Uterus (tissue), 4 donors: ENCODE data around the gene GNAO1. TPM values are rescaled to one million over a fixed set of nuclear protein-coding genes. Genes with fewer than 3 reads are reported as not detected.

Experiments used
- DNase-seq, 2 donors: peaks; one replicate each; pipeline ENCODE4 v3.0.0-alpha.2; 2019 to 2020
- H3K27ac ChIP-seq, 2 donors: fragments of 200-600 bp; sonication (generic); 1 replicate in 1 of 2; 2 replicates in 1 of 2; pipeline ENCODE4 v1.5.1; 2016 to 2018
- H3K27me3 ChIP-seq, 2 donors: fragments of 200-600 bp; sonication (generic); one replicate each; pipeline ENCODE4 v1.5.1; 2018 to 2019; ENCODE audit warnings: control low read depth in 1 of 2
- H3K36me3 ChIP-seq, 2 donors: fragments of 200-600 bp; sonication (generic); one replicate each; pipeline ENCODE4 v1.5.1; 2019; ENCODE audit warnings: control low read depth in 1 of 2
- H3K4me1 ChIP-seq, 2 donors: fragments of 200-600 bp; sonication (generic); one replicate each; pipeline ENCODE4 v1.5.1; 2018 to 2019; ENCODE audit warnings: control low read depth in 1 of 2
- H3K4me3 ChIP-seq, 2 donors: fragments of 200-600 bp; sonication (generic); 1 replicate in 1 of 2; 2 replicates in 1 of 2; pipeline ENCODE4 v1.5.1; 2018 to 2019; ENCODE audit warnings: mild to moderate bottlenecking in 1 of 2
- H3K9me3 ChIP-seq, 2 donors: fragments of 200-600 bp; sonication (generic); one replicate each; pipeline ENCODE4 v1.5.1; 2019; ENCODE audit warnings: control low read depth in 1 of 2
- CTCF ChIP-seq, 4 experiments: fragments of 200-600 bp in 2 of 4; fragments of 450-650 bp in 2 of 4; sonication (generic) in 2 of 4; IDR thresholded peaks; one replicate each; pipeline ENCODE4 v1.5.1; 2016 to 2019; ENCODE audit warnings: antibody characterized with exemption in 4 of 4, mild to moderate bottlenecking in 2 of 4, moderate library complexity in 1 of 4
- POLR2A ChIP-seq, 2 donors: fragments of 450-650 bp; IDR thresholded peaks; one replicate each; pipeline ENCODE4 v1.6.1; 2016; ENCODE audit warnings: antibody characterized with exemption in 2 of 2, mild to moderate bottlenecking in 1 of 2, moderate library complexity in 1 of 2
- intact Hi-C: fragments of 100-400 bp; cut with DNase I; formaldehyde crosslinking; loops from one replicate; pipeline ENCODE4 v1.15.1; 2023; ENCODE audit warnings: low total_unique reads
- total RNA-seq, 4 donors: library from RNA; depleted of rRNA in 3 of 4; stranded (reverse); fragments of >200 nt in 3 of 4; gene quantifications; one replicate each; pipeline versions ENCODE4 v1.1.0 to v1.2.4, GENCODE V29; 2014 to 2023
- donor health status: DM: yes; HTN: yes; CAD: no.

Gene GNAO1
- total RNA-seq, 4 donors from 2014 or later, result 0.26 to 7.2 (median 1.6) TPM; not detected in 1

- no peak for TF ChIP-seq POLR2A (IDR thresholded peaks at IDR 0.05)
- TF ChIP-seq CTCF (IDR thresholded peaks at IDR 0.05), result no peak
- no peak overlapping the region for H3K4me3 ChIP-seq
- no peak for DNase-seq
- intact Hi-C loops, result no loop called here
- H3K9me3 ChIP-seq, result no peaks in the 10 kb centered on the region
- no peaks in the 10 kb centered on the region for H3K4me1 ChIP-seq
- H3K27ac ChIP-seq, result no peak overlapping the region
- no peaks in the 10 kb centered on the region for H3K27me3 ChIP-seq
- no peaks in the 10 kb centered on the region for H3K36me3 ChIP-seq
Observed at GRCh38 chr16:56347166-56347565, 155.9 kb downstream of the GNAO1 start.

- H3K27ac ChIP-seq, result no peak overlapping the region
- no peaks in the 10 kb centered on the region for H3K36me3 ChIP-seq
- no peak for TF ChIP-seq POLR2A (IDR thresholded peaks at IDR 0.05)
- TF ChIP-seq CTCF (IDR thresholded peaks at IDR 0.05), result no peak
- H3K4me3 ChIP-seq, result no peak overlapping the region
- no peaks in the 10 kb centered on the region for H3K9me3 ChIP-seq
- no peak for DNase-seq
- no peaks in the 10 kb centered on the region for H3K4me1 ChIP-seq
- intact Hi-C loops, result no loop called here
- no peaks in the 10 kb centered on the region for H3K27me3 ChIP-seq
Observed at GRCh38 chr16:56347670-56348069, 156.4 kb downstream of the GNAO1 start.

- no peaks in the 10 kb centered on the region for H3K4me1 ChIP-seq
- no peak overlapping the region for H3K4me3 ChIP-seq
- no peak overlapping the region for H3K27ac ChIP-seq
- DNase-seq, result no peak
- intact Hi-C loops, result no loop called here
- TF ChIP-seq POLR2A (IDR thresholded peaks at IDR 0.05) (no peak), CTCF (IDR thresholded peaks at IDR 0.05) (no peak)
- H3K27me3 ChIP-seq, result no peaks in the 10 kb centered on the region
- no peaks in the 10 kb centered on the region for H3K36me3 ChIP-seq
- no peaks in the 10 kb centered on the region for H3K9me3 ChIP-seq
Observed at GRCh38 chr16:56348168-56349085, 157.1 kb downstream of the GNAO1 start.

- Histone ChIP-seq H3K9me3 (no peaks in the 10 kb centered on the region), H3K27me3 (no peaks in the 10 kb centered on the region), H3K4me1 (no peaks in the 10 kb centered on the region), H3K27ac (no peak overlapping the region), H3K36me3 (no peaks in the 10 kb centered on the region), H3K4me3 (no peak overlapping the region)
- TF ChIP-seq POLR2A (IDR thresholded peaks at IDR 0.05), result no peak
- TF ChIP-seq CTCF (IDR thresholded peaks at IDR 0.05), result no peak
- intact Hi-C loops, result no loop called here
- DNase-seq, result no peak
Observed at GRCh38 chr16:56349086-56349415, 157.8 kb downstream of the GNAO1 start.

GRCh38 chr16:56349711-56350161, 158.4 kb downstream of the GNAO1 start:
- no peaks in the 10 kb centered on the region for H3K9me3 ChIP-seq
- intact Hi-C loops, result no loop called here
- no peak overlapping the region for H3K27ac ChIP-seq
- H3K36me3 ChIP-seq, result no peaks in the 10 kb centered on the region
- H3K4me1 ChIP-seq, result no peaks in the 10 kb centered on the region
- TF ChIP-seq POLR2A (IDR thresholded peaks at IDR 0.05) (no peak), CTCF (IDR thresholded peaks at IDR 0.05) (no peak)
- no peak for DNase-seq
- no peak overlapping the region for H3K4me3 ChIP-seq
- H3K27me3 ChIP-seq, result no peaks in the 10 kb centered on the region
